Ovary (tissue), 3 donors: ENCODE data around the gene ABCC3.

Experiments used
- EP300 ChIP-seq: sonication (generic); formaldehyde crosslinking; IDR thresholded peaks from one replicate; pipeline ENCODE4 v1.6.1; 2017; ENCODE audit warnings: antibody characterized with exemption
- POLR2A ChIP-seq: fragments of 450-650 bp; IDR thresholded peaks from one replicate; pipeline ENCODE4 v1.6.1; 2017; ENCODE audit warnings: antibody characterized with exemption, mild to moderate bottlenecking, moderate library complexity
- TF ChIP-seq, protein P1 (sequence below), 3 donors: fragments of 450-650 bp in 2 of 3; fragments of 200-600 bp in 1 of 3; IDR thresholded peaks; one replicate each; pipeline versions ENCODE4 v1.5.1 to v1.8.0; 2016 to 2022; ENCODE audit warnings: antibody characterized with exemption in 3 of 3, mild to moderate bottlenecking in 1 of 3
- donor health status: DM: no; HTN: no; CAD: no.

DNA sequence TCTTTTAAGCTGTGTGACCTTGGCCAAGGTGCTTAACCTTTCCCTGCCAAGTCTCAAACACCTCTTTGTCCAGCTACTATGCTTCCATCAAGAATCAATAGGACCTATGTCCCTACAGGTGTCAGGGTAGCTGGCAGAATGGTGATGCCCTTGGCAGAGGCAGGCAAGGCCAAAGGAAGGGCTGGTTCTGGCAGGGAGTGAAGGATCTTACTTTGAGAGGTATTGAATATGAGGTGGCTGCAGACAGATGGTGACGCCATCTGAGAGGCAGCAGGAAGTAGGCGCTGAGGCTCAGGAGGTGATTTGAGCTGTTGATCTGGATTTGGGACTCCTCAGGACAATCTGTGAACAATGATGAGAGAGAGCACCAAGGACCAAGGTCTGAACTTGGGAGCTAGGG lies 12.5 kb downstream of the ABCC3 start:
- TF ChIP-seq, protein P1, sequence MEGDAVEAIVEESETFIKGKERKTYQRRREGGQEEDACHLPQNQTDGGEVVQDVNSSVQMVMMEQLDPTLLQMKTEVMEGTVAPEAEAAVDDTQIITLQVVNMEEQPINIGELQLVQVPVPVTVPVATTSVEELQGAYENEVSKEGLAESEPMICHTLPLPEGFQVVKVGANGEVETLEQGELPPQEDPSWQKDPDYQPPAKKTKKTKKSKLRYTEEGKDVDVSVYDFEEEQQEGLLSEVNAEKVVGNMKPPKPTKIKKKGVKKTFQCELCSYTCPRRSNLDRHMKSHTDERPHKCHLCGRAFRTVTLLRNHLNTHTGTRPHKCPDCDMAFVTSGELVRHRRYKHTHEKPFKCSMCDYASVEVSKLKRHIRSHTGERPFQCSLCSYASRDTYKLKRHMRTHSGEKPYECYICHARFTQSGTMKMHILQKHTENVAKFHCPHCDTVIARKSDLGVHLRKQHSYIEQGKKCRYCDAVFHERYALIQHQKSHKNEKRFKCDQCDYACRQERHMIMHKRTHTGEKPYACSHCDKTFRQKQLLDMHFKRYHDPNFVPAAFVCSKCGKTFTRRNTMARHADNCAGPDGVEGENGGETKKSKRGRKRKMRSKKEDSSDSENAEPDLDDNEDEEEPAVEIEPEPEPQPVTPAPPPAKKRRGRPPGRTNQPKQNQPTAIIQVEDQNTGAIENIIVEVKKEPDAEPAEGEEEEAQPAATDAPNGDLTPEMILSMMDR (IDR thresholded peaks at IDR 0.05), result no peak
- TF ChIP-seq POLR2A (no peak), EP300 (no peak)
